Raji (cell line): ENCODE data around the gene RELN.

Experiments used
- POLR2A ChIP-seq: IDR thresholded peaks from 2 replicates; pipeline ENCODE4 v1.6.1; 2011; ENCODE audit warnings: low read depth, low read length, control low read depth; ENCODE audit not compliant: insufficient read depth

Gene RELN

GRCh38 chr7:104005197-104005596 is 15.7 kb upstream of the RELN start:
- TF ChIP-seq POLR2A = no peak

- no peak for TF ChIP-seq POLR2A
Observed at GRCh38 chr7:103996639-103997038, 7.2 kb upstream of the RELN start.

- no peak for TF ChIP-seq POLR2A
Observed at GRCh38 chr7:103996017-103996551, 6.6 kb upstream of the RELN start.

GRCh38 chr7:103995554-103995953 is 6.1 kb upstream of the RELN start:
- no peak for TF ChIP-seq POLR2A

GRCh38 chr7:103993551-103993950 is 4.1 kb upstream of the RELN start:
- TF ChIP-seq POLR2A = no peak

GRCh38 chr7:103991406-103991805 is 1.9 kb upstream of the RELN start:
- TF ChIP-seq POLR2A = no peak

- TF ChIP-seq POLR2A = no peak
Observed at GRCh38 chr7:103990991-103991390, 1.5 kb upstream of the RELN start.

- TF ChIP-seq POLR2A = no peak
Observed at GRCh38 chr7:103989785-103990767, 618 bp upstream of the RELN start.

- TF ChIP-seq POLR2A = no peak
Observed at GRCh38 chr7:103988468-103989199, 824 bp downstream of the RELN start.

GRCh38 chr7:103987451-103987850 is 2.0 kb downstream of the RELN start:
- TF ChIP-seq POLR2A = no peak

- TF ChIP-seq POLR2A = no peak
Observed at GRCh38 chr7:103985565-103986126, 3.8 kb downstream of the RELN start.

- TF ChIP-seq POLR2A = no peak
Observed at GRCh38 chr7:103984050-103984449, 5.4 kb downstream of the RELN start.

- TF ChIP-seq POLR2A = no peak
Observed at GRCh38 chr7:103983201-103983977, 6.1 kb downstream of the RELN start.

- TF ChIP-seq POLR2A = no peak
Observed at GRCh38 chr7:103981003-103981423, 8.4 kb downstream of the RELN start.
